H1 (cell line): ENCODE measurements around the gene ITLN1.

Source experiments
- CHD2 ChIP-seq: IDR thresholded peaks from 2 replicates; pipeline ENCODE4 v1.6.1; 2012; ENCODE audit warnings: low read length, improper control_type of control experiment
- EZH2 ChIP-seq: fragments of 200-600 bp; sonication (generic); IDR thresholded peaks from 2 replicates; pipeline ENCODE4 v1.7.1; 2012; ENCODE audit warnings: low read depth, mild to moderate bottlenecking, moderate library complexity, low read length, inconsistent platforms; ENCODE audit not compliant: severe bottlenecking
- GTF2F1 ChIP-seq: IDR thresholded peaks from 2 replicates; pipeline ENCODE4 v1.6.1; 2012; ENCODE audit warnings: low read depth, low read length, improper control_type of control experiment, borderline replicate concordance
- HDAC6 ChIP-seq: IDR thresholded peaks from one replicate; pipeline ENCODE4 v1.7.1; 2012; ENCODE audit warnings: low read depth, mild to moderate bottlenecking, inconsistent platforms, low read length, moderate library complexity
- POLR2A ChIP-seq, 2 experiments: IDR thresholded peaks; 1 replicate in 1 of 2; 2 replicates in 1 of 2; pipeline ENCODE4 v1.6.1; 2011; ENCODE audit warnings: low read depth in 2 of 2, low read length in 2 of 2, mild to moderate bottlenecking in 2 of 2; ENCODE audit errors: control extremely low read depth in 1 of 2
- POU5F1 ChIP-seq: IDR thresholded peaks from 2 replicates; pipeline ENCODE4 v1.6.1; 2011; ENCODE audit warnings: low read depth, mild to moderate bottlenecking, low read length, moderate library complexity
- SIX5 ChIP-seq: IDR thresholded peaks from 2 replicates; pipeline ENCODE4 v1.6.1; 2011; ENCODE audit warnings: mild to moderate bottlenecking, low read depth, low read length
- SRF ChIP-seq: IDR thresholded peaks from 2 replicates; pipeline ENCODE4 v1.6.1; 2011; ENCODE audit warnings: mild to moderate bottlenecking, low read depth, low read length, moderate library complexity
- USF2 ChIP-seq: IDR thresholded peaks from 2 replicates; pipeline ENCODE4 v1.6.1; 2011; ENCODE audit warnings: low read length, improper control_type of control experiment
- YY1 ChIP-seq: IDR thresholded peaks from 2 replicates; pipeline ENCODE4 v1.6.1; 2011; ENCODE audit warnings: low read depth, mild to moderate bottlenecking, low read length
- ZNF274 ChIP-seq: IDR thresholded peaks from 2 replicates; pipeline ENCODE4 v1.7.0; 2012; ENCODE audit warnings: low read length, borderline replicate concordance; ENCODE audit errors: extremely low read depth
- TF ChIP-seq, protein P1 (sequence below), 3 experiments: IDR thresholded peaks; 1 replicate in 2 of 3; 2 replicates in 1 of 3; pipeline versions ENCODE4 v1.5.1 to v1.6.1; 2011; ENCODE audit warnings: low read length in 3 of 3, mild to moderate bottlenecking in 3 of 3, inconsistent platforms in 2 of 3, low read depth in 1 of 3, moderate library complexity in 1 of 3; ENCODE audit not compliant: insufficient read depth in 1 of 3; ENCODE audit errors: control extremely low read depth in 1 of 3

DNA sequence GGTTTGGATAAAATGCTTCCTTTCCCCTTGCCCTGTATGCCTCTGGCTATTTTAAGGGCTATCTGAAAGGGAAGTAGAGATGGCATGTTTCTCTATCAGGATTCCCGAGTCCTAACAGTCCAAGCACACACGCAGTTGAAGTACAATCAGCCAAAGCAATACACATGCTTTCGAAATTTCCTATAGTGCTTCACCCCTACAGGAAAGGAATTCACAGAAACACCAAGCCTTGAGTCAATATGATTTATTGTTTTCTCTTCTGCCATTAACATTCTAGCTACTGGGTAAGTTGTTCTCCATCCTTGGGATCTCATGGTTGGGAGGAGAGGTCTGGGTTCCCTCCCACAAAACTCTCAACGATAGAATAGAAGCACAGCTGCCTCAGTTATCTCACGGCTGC lies 8.7 kb downstream of the ITLN1 start:
- TF ChIP-seq YY1 (no peak), SRF (no peak), ZNF274 (no peak), CHD2 (no peak), SIX5 (no peak), POLR2A (IDR thresholded peaks at IDR 0.05; ENCODE audit: control extremely low read depth in 1 of 2, low read depth in 2 of 2, low read length in 2 of 2) (no peak), POU5F1 (no peak), EZH2 (no peak), HDAC6 (no peak), GTF2F1 (no peak), USF2 (no peak)
- TF ChIP-seq, protein P1, sequence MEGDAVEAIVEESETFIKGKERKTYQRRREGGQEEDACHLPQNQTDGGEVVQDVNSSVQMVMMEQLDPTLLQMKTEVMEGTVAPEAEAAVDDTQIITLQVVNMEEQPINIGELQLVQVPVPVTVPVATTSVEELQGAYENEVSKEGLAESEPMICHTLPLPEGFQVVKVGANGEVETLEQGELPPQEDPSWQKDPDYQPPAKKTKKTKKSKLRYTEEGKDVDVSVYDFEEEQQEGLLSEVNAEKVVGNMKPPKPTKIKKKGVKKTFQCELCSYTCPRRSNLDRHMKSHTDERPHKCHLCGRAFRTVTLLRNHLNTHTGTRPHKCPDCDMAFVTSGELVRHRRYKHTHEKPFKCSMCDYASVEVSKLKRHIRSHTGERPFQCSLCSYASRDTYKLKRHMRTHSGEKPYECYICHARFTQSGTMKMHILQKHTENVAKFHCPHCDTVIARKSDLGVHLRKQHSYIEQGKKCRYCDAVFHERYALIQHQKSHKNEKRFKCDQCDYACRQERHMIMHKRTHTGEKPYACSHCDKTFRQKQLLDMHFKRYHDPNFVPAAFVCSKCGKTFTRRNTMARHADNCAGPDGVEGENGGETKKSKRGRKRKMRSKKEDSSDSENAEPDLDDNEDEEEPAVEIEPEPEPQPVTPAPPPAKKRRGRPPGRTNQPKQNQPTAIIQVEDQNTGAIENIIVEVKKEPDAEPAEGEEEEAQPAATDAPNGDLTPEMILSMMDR (IDR thresholded peaks at IDR 0.05; ENCODE audit: control extremely low read depth in 1 of 3, insufficient read depth in 1 of 3, low read depth in 1 of 3, low read length in 3 of 3): no peak
